GM21367 (cell line): ENCODE results near the gene SLC25A6.
A peak's percentile ranks its signal among the peaks of the same experiment; 100 is the strongest.
"Not testable (repeated sequence)": the region's sequence is repeated elsewhere in the genome, so short reads cannot be mapped to it uniquely, and the experiment has no call there.

Experiments
- ATAC-seq: cut with Tn5 transposase; IDR thresholded peaks from one replicate; pipeline ENCODE4 v1.9.1; 2021; ENCODE audit not compliant: unreplicated experiment

The SLC25A6 gene

GRCh38 chrX:1355131-1356046, 36.5 kb downstream of the SLC25A6 start:
- no peak for ATAC-seq

GRCh38 chrX:1354036-1355019, 37.6 kb downstream of the SLC25A6 start:
- ATAC-seq = no peak

GRCh38 chrX:1351981-1352714, 39.8 kb downstream of the SLC25A6 start:
- no peak for ATAC-seq

GRCh38 chrX:1349606-1350005, 42.3 kb downstream of the SLC25A6 start:
- not testable (repeated sequence) for ATAC-seq

DNA sequence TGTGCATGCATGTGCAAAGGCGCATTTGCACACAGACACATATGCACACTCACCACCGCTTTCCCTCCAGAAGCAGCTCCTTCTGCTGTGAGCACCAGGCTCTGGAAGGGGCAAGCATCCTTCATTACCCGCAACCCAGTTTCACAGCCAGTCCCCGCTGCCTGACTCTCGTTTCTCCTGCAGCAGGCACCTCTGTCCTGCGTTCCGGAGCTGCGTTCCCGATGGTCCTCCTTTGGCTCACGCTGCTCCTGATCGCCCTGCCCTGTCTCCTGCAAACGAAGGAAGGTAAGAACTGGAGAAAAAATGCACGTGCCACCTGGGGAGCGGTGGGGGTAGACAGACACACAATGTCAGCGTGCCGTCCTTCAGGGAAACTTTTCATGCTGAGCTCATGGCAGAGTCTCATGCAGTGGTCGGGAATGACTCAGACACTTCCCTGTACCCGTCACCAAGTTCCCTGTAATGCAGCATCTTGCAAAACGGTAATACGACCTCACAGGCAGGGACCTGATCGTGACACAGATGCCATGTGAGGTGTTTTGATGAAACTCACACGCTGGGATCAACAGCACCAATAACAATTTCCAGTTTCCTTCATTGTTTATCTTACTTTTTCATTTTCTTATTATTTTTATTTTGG, 50.2 kb downstream of the SLC25A6 start:
- ATAC-seq = no peak

DNA sequence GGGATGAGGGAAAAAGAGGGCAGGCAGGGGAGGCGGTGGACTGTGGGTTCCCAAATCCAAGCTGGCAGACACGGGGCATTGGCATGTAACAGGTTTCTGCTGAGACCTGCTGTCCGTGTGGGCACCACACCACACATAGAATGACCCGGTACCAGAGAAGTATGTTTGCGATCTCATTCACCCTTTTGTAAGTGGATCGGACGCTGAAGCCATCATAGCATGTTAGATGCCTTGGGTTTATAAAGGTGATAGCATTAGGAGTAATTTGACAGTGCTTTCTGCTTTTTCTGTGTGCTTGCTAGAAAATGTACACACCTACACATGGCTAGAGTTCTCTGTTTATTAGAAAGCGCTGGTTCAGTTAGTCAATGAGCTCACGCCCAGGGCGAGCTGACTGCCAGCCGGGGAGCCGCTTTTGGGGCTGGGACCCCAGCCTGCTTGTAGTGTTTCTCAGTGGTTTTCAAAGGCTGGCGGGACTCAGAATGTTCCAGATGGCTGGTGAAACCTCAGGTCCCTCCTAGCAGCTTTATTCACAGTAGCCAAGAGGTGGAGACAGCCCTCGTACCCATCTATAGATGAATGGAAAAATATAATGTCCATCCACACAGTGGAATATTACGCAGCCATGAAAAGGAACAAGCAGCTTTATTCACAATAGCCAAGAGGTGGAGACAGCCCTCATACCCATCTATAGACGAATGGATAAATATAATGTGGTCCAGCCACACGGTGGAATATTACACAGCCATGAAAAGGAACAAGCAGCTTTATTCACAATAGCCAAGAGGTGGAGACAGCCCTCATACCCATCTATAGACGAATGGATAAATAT, 54.7 kb downstream of the SLC25A6 start:
- ATAC-seq = no peak

- ATAC-seq = peak; percentile 58
Measured at GRCh38 chrX:1336331-1336943, 55.5 kb downstream of the SLC25A6 start, which contains the start of gene IL3RA. Gene IL3RA, plus strand, starts transcription at chrX:1336785. Its CDS starts 4,981 bp downstream, at chrX:1341766.
